Measurements from ENCODE around the gene ZNF892.
A peak's percentile ranks its signal among the peaks of the same experiment; 100 is the strongest.
"Not testable (repeated sequence)": the region's sequence is repeated elsewhere in the genome, so short reads cannot be mapped to it uniquely, and the experiment has no call there.

The ZNF892 gene

DNA sequence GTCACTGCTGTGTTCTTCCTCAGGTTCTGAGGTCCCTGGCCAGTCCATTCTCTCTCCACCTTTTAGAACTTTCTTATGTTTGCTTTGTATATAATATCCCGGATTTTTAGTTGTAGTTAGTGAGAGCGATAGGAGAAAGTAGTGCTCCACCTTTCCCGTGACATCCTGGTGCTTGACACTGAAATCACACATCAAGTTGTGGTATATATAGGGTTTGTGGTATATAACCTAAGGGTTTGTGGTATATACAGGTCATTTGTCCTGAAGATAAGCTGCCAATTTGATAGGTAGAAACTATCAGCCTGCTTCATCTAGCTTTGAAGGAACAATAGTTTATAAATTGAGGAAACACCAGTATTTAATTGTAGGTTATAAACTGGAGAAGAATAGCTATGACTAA is 13.1 kb downstream of the ZNF892 start:
- FAIRE-seq: no peak
- DNase-seq (ENCODE audit: insufficient read length, low spot score): no peak

DNA sequence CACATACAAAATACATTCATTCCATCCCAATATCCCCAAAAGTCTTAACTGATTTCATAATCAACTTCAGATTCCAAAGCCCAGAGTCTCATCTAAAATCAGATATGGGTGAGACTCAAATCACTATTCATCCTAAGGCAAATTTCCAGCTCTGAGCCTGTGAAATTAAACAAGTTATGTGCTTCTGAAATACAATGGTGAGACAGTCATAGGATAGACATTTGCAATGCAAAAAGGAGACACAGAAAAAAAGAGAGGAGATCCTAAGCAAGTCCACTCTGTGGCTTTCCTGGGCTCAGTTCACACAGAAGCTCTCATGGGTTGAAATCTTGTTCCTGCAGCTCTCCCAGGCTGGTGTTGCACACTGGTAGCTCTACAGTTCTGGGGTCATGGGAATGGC is 18.3 kb downstream of the ZNF892 start:
- DNase-seq (ENCODE audit: insufficient read length, low spot score) (no peak), FAIRE-seq (no peak)

- FAIRE-seq (peak; percentile 36), DNase-seq (ENCODE audit: insufficient read length, low spot score) (peak; percentile 96)
Observed at GRCh38 chr2:95231723-95232122, 24.4 kb downstream of the ZNF892 start.

DNA sequence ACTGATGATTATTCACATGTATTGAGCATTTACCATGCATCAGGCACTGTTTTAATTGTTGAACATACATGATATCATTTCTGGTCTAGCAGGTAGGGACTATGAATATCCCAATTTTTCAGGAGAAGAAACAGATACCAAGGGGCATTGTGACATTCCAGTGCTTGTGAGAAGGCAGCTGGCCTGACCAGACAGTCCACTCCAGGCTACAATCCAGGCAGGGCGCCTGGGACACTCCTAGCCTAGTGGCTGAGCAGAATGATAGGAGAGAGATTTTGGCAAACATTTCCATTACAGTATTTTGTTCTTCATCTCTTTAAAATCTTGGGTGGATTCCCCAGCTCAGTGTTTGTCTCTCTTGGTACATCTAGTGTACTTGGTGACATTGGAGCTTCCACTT is 24.9 kb downstream of the ZNF892 start:
- DNase-seq (ENCODE audit: insufficient read length, low spot score) (no peak), FAIRE-seq (peak; percentile 67)

DNA sequence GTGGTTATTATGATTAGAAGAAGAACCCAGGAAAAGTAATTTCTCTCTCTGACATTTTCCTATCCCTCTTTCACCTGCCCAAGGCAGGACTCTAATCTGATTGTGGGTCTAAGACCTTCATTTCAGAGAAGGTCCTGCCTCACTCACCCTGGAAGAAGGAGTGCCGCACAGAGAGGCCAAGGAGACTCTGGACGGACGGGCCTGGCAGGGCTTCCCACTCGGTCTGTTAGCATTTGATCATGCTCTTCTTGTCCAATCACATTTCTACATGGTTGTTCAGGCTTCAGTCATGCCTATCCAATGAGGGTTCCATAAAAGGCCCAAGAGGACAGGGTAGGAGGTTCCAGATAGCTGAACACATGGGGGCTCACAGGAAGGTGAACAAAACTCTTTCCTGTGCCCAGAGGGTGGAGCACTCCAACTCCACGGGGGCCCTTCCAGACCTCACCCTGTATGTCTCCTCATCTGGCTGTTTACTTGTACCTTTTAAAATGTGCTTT is 27.0 kb downstream of the ZNF892 start:
- no peak for FAIRE-seq

GRCh38 chr2:95234816-95235215 is 27.5 kb downstream of the ZNF892 start:
- FAIRE-seq: no peak

More for the DNA sequence above, 27.0 kb downstream of the ZNF892 start:
- no peak for DNase-seq (ENCODE audit: insufficient read length, low spot score)

DNA sequence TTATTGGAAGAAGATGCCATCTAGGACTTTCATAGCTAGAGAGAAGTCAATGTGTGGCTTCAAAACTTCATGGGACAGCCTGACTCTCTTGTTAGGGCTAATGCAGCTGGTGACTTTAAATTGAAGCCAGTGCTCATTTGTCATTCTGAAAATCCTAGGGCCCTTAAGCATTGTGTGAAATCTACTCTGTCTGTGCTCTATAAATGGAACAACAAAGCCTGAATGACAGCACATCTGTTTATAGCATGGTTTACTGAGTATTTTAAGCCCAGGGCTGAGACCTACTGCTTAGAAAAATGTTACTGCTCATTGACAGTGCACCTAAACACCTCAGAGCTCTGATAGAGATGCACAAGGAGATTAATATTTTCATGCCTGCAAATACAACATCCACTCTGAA is 30.8 kb downstream of the ZNF892 start:
- DNase-seq (ENCODE audit: insufficient read length, low spot score) (no peak), FAIRE-seq (peak; percentile 38)

More at GRCh38 chr2:95234816-95235215, 27.5 kb downstream of the ZNF892 start:
- DNase-seq (ENCODE audit: insufficient read length, low spot score): no peak

- DNase-seq (ENCODE audit: insufficient read length, low spot score) (no peak), FAIRE-seq (no peak)
Observed at GRCh38 chr2:95240091-95240490, 32.8 kb downstream of the ZNF892 start.

DNA sequence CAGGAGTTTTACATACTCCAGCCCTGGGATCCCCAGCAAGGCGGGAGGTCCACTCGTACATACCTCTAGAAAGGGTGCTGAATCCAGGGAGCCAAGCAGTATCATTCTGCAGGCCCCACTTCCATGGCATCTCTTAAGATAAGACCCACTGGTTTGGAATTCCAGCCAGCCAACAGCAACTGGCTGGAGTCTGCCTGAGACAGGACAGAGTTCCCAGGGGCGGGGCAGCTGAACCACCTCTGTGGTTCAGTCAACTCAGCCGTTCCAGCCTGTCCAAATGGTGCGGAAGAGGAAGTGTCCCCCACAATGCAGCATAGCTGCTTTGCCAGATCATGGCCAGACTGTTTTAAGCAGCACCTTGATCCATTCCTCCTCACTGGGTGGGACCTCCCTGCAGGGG is 33.2 kb downstream of the ZNF892 start:
- DNase-seq (ENCODE audit: insufficient read length, low spot score): no peak
- no peak for FAIRE-seq

- not testable (repeated sequence) for FAIRE-seq; DNase-seq (ENCODE audit: insufficient read length, low spot score)
Observed at GRCh38 chr2:95242084-95242483, 34.8 kb downstream of the ZNF892 start.

Data from HTR-8/SVneo (cell line).